ENCODE data around the gene KCNB1. TPM values are rescaled to one million over a fixed set of nuclear protein-coding genes. Genes with fewer than 3 reads are reported as not detected.

KCNB1 gene
- total RNA-seq, 1 experiment from 2014 or later: 0.04 TPM

DNA sequence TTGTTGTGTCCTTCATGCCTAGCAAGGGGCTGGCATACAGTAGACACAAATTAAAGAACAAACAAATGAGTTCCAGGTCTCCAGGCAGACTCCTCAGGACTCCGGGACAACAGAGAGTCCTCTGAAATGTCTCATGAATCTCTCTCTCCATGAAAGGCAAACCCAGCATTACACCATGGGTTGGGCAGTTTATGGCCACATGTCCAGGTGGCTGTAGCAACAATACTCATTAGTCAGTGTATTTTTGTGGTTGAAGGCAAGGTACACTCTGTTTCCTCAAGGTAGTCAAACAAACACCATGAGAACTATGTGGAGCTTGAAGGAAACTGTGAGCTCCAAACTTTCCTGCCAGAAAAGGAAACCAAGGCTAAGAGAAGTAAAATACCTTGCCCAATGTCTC is 62.2 kb downstream of the KCNB1 start:
- intact Hi-C loops (cut with micrococcal nuclease; ENCODE audit: unreplicated experiment): no loop called here
- no peak overlapping the region for H3K4me2 ChIP-seq
- TF ChIP-seq EZH2 (IDR thresholded peaks at IDR 0.05; ENCODE audit: low read depth): no peak
- TF ChIP-seq, protein P1, sequence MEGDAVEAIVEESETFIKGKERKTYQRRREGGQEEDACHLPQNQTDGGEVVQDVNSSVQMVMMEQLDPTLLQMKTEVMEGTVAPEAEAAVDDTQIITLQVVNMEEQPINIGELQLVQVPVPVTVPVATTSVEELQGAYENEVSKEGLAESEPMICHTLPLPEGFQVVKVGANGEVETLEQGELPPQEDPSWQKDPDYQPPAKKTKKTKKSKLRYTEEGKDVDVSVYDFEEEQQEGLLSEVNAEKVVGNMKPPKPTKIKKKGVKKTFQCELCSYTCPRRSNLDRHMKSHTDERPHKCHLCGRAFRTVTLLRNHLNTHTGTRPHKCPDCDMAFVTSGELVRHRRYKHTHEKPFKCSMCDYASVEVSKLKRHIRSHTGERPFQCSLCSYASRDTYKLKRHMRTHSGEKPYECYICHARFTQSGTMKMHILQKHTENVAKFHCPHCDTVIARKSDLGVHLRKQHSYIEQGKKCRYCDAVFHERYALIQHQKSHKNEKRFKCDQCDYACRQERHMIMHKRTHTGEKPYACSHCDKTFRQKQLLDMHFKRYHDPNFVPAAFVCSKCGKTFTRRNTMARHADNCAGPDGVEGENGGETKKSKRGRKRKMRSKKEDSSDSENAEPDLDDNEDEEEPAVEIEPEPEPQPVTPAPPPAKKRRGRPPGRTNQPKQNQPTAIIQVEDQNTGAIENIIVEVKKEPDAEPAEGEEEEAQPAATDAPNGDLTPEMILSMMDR (conservative IDR thresholded peaks at IDR 0.05): no peak
- no TSS peak for BruUV-seq (replicated peaks)
- DNase-seq: peak; percentile 11 to 89
- no peaks in the 10 kb centered on the region for H3F3A ChIP-seq (ENCODE audit: insufficient read depth, low read depth)
- ChIA-PET POLR2A (ENCODE audit: unreplicated experiment) (no interaction called here), CTCF (interaction anchor here (0.5 to 0.6 kb wide), 3 partner anchors 93 to 424 kb away, joined by 3 to 5 read pairs (median 4); no protein-coding TSS in a partner anchor)
- H3K27ac ChIP-seq: peak overlapping the region; percentile 48
- no peak overlapping the region for H3K4me3 ChIP-seq
- no peaks in the 10 kb centered on the region for H3K36me3 ChIP-seq (ENCODE audit: low read depth)
- H3K9me2 ChIP-seq (ENCODE audit: insufficient read depth): no peaks in the 10 kb centered on the region
- H2AFZ ChIP-seq: no peak overlapping the region
- no peaks in the 10 kb centered on the region for H3K79me2 ChIP-seq (ENCODE audit: low read depth)
- peaks cover 7% of the 10 kb centered on the region for H3K4me1 ChIP-seq (replicated peaks; ENCODE audit: insufficient read depth)
- no peaks in the 10 kb centered on the region for H3K9me3 ChIP-seq (ENCODE audit: insufficient read depth, low read depth)
- H3K27me3 ChIP-seq (ENCODE audit: insufficient read depth, low read depth): peaks cover 28% of the 10 kb centered on the region
- no peaks in the 10 kb centered on the region for H4K20me1 ChIP-seq (ENCODE audit: insufficient read depth)

DNA sequence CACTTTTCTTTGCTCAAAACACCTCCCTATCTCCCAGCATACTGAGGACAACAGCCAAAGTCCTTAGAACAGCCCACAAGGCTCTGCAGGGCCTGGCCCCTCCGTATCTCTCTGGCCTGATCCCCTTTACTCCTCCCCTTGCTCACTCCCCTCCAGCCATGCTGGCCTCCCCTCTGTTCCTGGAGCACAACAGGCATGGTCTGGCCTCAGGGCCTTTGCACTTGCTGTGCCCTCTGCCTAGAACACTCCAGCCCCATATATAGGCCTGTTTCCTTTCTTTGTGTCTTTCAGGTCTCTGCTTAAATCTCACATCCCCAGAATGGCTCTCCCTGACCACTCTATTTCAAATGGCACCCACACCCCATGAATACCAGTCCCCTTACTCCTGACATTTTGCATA is 62.7 kb downstream of the KCNB1 start:
- Histone ChIP-seq H3K27ac (peak overlapping the region; percentile 25; the same call in 1 of the 2 replicates), H2AFZ (no peak overlapping the region), H3K9me3 (ENCODE audit: insufficient read depth, low read depth) (no peaks in the 10 kb centered on the region), H3F3A (ENCODE audit: insufficient read depth, low read depth) (no peaks in the 10 kb centered on the region), H3K4me2 (no peak overlapping the region), H4K20me1 (ENCODE audit: insufficient read depth) (no peaks in the 10 kb centered on the region), H3K79me2 (ENCODE audit: low read depth) (no peaks in the 10 kb centered on the region), H3K4me3 (no peak overlapping the region), H3K9me2 (ENCODE audit: insufficient read depth) (no peaks in the 10 kb centered on the region), H3K4me1 (replicated peaks; ENCODE audit: insufficient read depth) (peaks cover 7% of the 10 kb centered on the region), H3K36me3 (ENCODE audit: low read depth) (no peaks in the 10 kb centered on the region), H3K27me3 (ENCODE audit: insufficient read depth, low read depth) (peaks cover 28% of the 10 kb centered on the region)
- DNase-seq: no peak
- POLR2A ChIA-PET (ENCODE audit: unreplicated experiment): no interaction called here
- intact Hi-C loops (cut with micrococcal nuclease; ENCODE audit: unreplicated experiment): no loop called here
- CTCF ChIA-PET: no interaction called here
- BruUV-seq (replicated peaks): no TSS peak
- TF ChIP-seq, protein P1 (conservative IDR thresholded peaks at IDR 0.05): no peak
- no peak for TF ChIP-seq EZH2 (IDR thresholded peaks at IDR 0.05; ENCODE audit: low read depth)

DNA sequence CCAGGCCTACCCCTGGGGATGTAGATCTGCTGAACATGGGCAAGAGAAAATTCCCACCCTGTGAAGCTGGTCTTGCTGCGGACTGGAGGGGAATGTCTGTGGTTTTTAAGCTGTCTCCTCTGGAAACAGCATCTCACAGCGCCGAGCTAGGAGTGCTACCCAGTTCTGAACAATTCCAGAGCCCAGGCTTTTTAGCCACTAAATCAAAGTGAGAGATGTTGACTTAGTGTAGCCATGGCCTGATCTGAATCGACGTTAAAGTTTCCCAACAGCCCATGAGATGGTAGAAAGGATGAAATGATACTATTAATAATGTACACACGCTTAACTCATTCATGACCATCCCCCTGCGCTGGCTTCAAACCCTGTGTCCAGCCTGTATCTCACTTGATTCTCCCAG is 63.7 kb downstream of the KCNB1 start:
- Histone ChIP-seq H3K4me1 (replicated peaks; ENCODE audit: insufficient read depth) (peaks cover 7% of the 10 kb centered on the region), H3K27me3 (ENCODE audit: insufficient read depth, low read depth) (peaks cover 34% of the 10 kb centered on the region), H3K9me2 (ENCODE audit: insufficient read depth) (no peaks in the 10 kb centered on the region), H3K36me3 (ENCODE audit: low read depth) (no peaks in the 10 kb centered on the region), H3K9me3 (ENCODE audit: insufficient read depth, low read depth) (no peaks in the 10 kb centered on the region), H3F3A (ENCODE audit: insufficient read depth, low read depth) (no peaks in the 10 kb centered on the region), H3K4me3 (no peak overlapping the region), H3K27ac (no peak overlapping the region), H2AFZ (no peak overlapping the region), H4K20me1 (ENCODE audit: insufficient read depth) (no peaks in the 10 kb centered on the region), H3K79me2 (ENCODE audit: low read depth) (no peaks in the 10 kb centered on the region), H3K4me2 (no peak overlapping the region)
- no peak for DNase-seq
- intact Hi-C loops (cut with micrococcal nuclease; ENCODE audit: unreplicated experiment): no loop called here
- no TSS peak for BruUV-seq (replicated peaks)
- TF ChIP-seq EZH2 (IDR thresholded peaks at IDR 0.05; ENCODE audit: low read depth): no peak
- TF ChIP-seq, protein P1 (conservative IDR thresholded peaks at IDR 0.05): no peak
- POLR2A ChIA-PET (ENCODE audit: unreplicated experiment): no interaction called here
- CTCF ChIA-PET: no interaction called here

All from PC-9 (cell line).